ENCODE data around the gene NACAD.
A peak's percentile ranks its signal among the peaks of the same experiment; 100 is the strongest.

The NACAD gene

DNA sequence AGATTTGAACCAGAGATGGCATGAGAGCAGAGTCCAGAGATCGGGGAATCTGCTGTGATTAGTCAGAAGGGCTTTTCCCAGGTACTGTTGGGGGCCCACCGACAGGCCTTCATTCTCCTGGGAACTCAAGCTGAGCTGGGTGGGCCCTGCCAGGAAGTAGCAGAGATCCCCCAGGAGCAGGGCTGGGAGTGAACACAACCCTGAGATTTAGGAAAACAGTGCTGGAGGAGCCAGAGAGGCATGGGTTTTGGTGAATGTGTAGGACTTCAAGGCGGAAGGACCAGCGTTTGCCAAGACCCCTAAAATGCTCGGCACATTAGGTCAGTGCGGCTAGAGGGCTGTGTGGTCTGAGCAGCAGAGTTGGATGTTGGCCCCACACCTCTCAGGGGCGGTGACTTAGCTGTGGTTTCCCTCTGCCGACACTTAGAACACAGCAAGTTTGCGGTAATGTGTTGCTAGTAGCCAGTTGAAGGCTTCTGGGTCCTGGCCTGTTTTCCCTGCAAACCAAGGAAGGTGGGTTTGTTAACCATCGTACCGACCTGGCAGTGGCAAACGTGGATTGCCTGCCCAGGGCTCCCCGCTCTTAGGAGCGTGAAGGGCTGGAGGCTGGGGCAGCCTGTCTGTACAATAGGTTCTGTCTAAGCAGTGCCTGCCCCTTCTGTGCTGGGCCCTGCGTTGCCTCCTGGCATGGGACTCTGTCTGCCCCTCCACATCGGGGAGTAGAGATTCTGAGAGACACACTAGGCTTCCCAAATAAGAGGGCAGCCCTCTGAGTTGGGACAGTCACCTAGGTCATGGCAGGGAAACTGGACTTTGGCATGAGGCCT lies 14.0 kb downstream of the NACAD start:
- peaks cover 7% of the 10 kb centered on the region for H3K79me1 ChIP-seq (ENCODE audit: low read depth, low read length)
- no peak overlapping the region for H3K4me2 ChIP-seq (ENCODE audit: insufficient read depth, low read length, poor library complexity, severe bottlenecking)
- H3K23ac ChIP-seq (ENCODE audit: low read depth, low read length, poor library complexity), result no peak overlapping the region
- H3K4me3 ChIP-seq (ENCODE audit: low read length in 2 of 2), result no peak overlapping the region
- no peak overlapping the region for H2BK15ac ChIP-seq (ENCODE audit: low read length)
- no peak overlapping the region for H3K4ac ChIP-seq (ENCODE audit: low read length)
- peaks cover 0 to 2% of the 10 kb centered on the region in 2 donors for H3K9me3 ChIP-seq (replicated peaks in 1 of 2; ENCODE audit: control insufficient read depth in 2 of 2, insufficient read depth in 1 of 2, low read depth in 1 of 2, low read length in 2 of 2)
- peaks cover 44 to 80% of the 10 kb centered on the region in 2 donors for H3K36me3 ChIP-seq (replicated peaks in 1 of 2; ENCODE audit: control insufficient read depth in 2 of 2, insufficient read depth in 2 of 2, low read length in 2 of 2)
- H2BK5ac ChIP-seq (ENCODE audit: low read length), result no peak overlapping the region
- H2BK120ac ChIP-seq (ENCODE audit: low read depth, low read length), result no peak overlapping the region
- H3K9ac ChIP-seq (ENCODE audit: low read depth, low read length, poor library complexity), result peak overlapping the region; percentile 34
- no peak overlapping the region for H4K91ac ChIP-seq (ENCODE audit: low read depth, low read length, poor library complexity)
- no peak overlapping the region for H3K27ac ChIP-seq (replicated peaks; ENCODE audit: low read length)
- no peak overlapping the region for H3K14ac ChIP-seq (ENCODE audit: low read length)
- H2BK12ac ChIP-seq (ENCODE audit: low read length), result no peak overlapping the region
- H3K4me1 ChIP-seq (ENCODE audit: control insufficient read depth in 2 of 2, insufficient read depth in 1 of 2, low read depth in 1 of 2, low read length in 2 of 2), result no peaks in the 10 kb centered on the region
- no peak overlapping the region for H2AFZ ChIP-seq (ENCODE audit: low read length)
- no peak for DNase-seq (ENCODE audit: low spot score)
- H2AK5ac ChIP-seq (ENCODE audit: low read depth, low read length), result no peak overlapping the region
- H3K18ac ChIP-seq (ENCODE audit: low read length), result no peak overlapping the region
- WGBS, 2 donors (ENCODE audit: extremely low coverage in 2 of 2, insufficient read length in 2 of 2, insufficient replicate concordance in 1 of 2), result no CpG with 5 or more reads among the region's 16 CpGs
- H4K8ac ChIP-seq (ENCODE audit: low read depth, low read length), result no peak overlapping the region
- H3K27me3 ChIP-seq (ENCODE audit: control insufficient read depth in 3 of 3, insufficient read depth in 3 of 3, low read depth in 1 of 3, low read length in 3 of 3), result no peaks in the 10 kb centered on the region

DNA sequence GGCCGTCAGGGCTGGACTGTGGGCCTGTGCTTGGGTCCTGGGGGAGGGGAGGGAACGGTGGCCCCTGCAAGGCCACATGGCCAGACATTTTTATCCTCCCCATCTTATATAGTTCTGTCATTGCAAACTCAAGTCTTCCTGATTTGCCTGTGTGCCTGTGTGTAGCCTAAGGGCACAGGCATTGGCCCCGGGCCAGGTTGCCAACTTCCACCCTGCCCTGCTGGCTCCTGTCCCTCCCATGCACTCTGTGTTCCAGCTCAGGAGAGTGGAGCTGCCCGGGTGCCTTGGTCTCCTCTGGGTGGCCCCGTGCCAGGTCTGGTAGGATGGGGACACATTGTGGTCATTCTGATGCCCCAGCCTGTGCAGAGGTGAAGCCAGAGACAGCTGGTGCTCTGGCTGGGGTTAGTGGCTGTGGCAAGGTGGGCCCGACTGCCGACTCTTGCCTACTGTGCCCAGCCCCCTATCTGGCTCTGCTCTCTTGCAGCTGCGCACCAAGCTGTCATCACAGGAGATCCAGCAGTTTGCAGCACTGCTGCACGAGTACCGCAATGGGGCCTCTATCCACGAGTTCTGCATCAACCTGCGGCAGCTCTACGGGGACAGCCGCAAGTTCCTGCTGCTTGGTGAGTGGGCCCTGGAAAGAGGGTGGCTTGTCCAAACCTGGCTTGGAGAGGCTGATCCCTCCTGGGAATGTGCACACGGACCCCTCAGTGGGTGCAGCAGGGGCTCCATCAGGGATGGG lies 14.8 kb downstream of the NACAD start:
- H3K4me3 ChIP-seq (ENCODE audit: low read length in 2 of 2), result no peak overlapping the region
- peaks cover 0 to 2% of the 10 kb centered on the region in 2 donors for H3K9me3 ChIP-seq (replicated peaks in 1 of 2; ENCODE audit: control insufficient read depth in 2 of 2, insufficient read depth in 1 of 2, low read depth in 1 of 2, low read length in 2 of 2)
- H2AK5ac ChIP-seq (ENCODE audit: low read depth, low read length), result no peak overlapping the region
- DNase-seq (ENCODE audit: low spot score), result no peak
- no peak overlapping the region for H3K18ac ChIP-seq (ENCODE audit: low read length)
- H3K36me3 ChIP-seq (replicated peaks in 1 of 2; ENCODE audit: control insufficient read depth in 2 of 2, insufficient read depth in 2 of 2, low read length in 2 of 2), result peaks cover 49 to 88% of the 10 kb centered on the region in 2 donors
- H3K4me1 ChIP-seq (ENCODE audit: control insufficient read depth in 2 of 2, insufficient read depth in 1 of 2, low read depth in 1 of 2, low read length in 2 of 2), result no peaks in the 10 kb centered on the region
- H2AFZ ChIP-seq (ENCODE audit: low read length), result no peak overlapping the region
- H3K23ac ChIP-seq (ENCODE audit: low read depth, low read length, poor library complexity), result no peak overlapping the region
- peaks cover 7% of the 10 kb centered on the region for H3K79me1 ChIP-seq (ENCODE audit: low read depth, low read length)
- H2BK15ac ChIP-seq (ENCODE audit: low read length), result no peak overlapping the region
- no peak overlapping the region for H3K4me2 ChIP-seq (ENCODE audit: insufficient read depth, low read length, poor library complexity, severe bottlenecking)
- H3K14ac ChIP-seq (ENCODE audit: low read length), result no peak overlapping the region
- H3K9ac ChIP-seq (ENCODE audit: low read depth, low read length, poor library complexity), result no peak overlapping the region
- no peak overlapping the region for H2BK120ac ChIP-seq (ENCODE audit: low read depth, low read length)
- no peak overlapping the region for H4K8ac ChIP-seq (ENCODE audit: low read depth, low read length)
- no peak overlapping the region for H3K27ac ChIP-seq (replicated peaks; ENCODE audit: low read length)
- H4K91ac ChIP-seq (ENCODE audit: low read depth, low read length, poor library complexity), result no peak overlapping the region
- WGBS, 2 donors (ENCODE audit: extremely low coverage in 2 of 2, insufficient read length in 2 of 2, insufficient replicate concordance in 1 of 2), result no CpG with 5 or more reads among the region's 15 CpGs
- no peaks in the 10 kb centered on the region for H3K27me3 ChIP-seq (ENCODE audit: control insufficient read depth in 3 of 3, insufficient read depth in 3 of 3, low read depth in 1 of 3, low read length in 3 of 3)
- H2BK5ac ChIP-seq (ENCODE audit: low read length), result no peak overlapping the region
- H2BK12ac ChIP-seq (ENCODE audit: low read length), result no peak overlapping the region
- H3K4ac ChIP-seq (ENCODE audit: low read length), result no peak overlapping the region

GRCh38 chr7:45073031-45073785 lies 15.6 kb downstream of the NACAD start:
- peak overlapping the region; percentile 80 for H3K23ac ChIP-seq (ENCODE audit: low read depth, low read length, poor library complexity)
- no peak overlapping the region for H2BK15ac ChIP-seq (ENCODE audit: low read length)
- no peak overlapping the region for H3K4ac ChIP-seq (ENCODE audit: low read length)
- peaks cover 54 to 95% of the 10 kb centered on the region in 2 donors for H3K36me3 ChIP-seq (replicated peaks in 1 of 2; ENCODE audit: control insufficient read depth in 2 of 2, insufficient read depth in 2 of 2, low read length in 2 of 2)
- no peak overlapping the region for H3K14ac ChIP-seq (ENCODE audit: low read length)
- no CpG with 5 or more reads among the region's 17 CpGs for WGBS, 2 donors (ENCODE audit: extremely low coverage in 2 of 2, insufficient read length in 2 of 2, insufficient replicate concordance in 1 of 2)
- no peak for DNase-seq (ENCODE audit: low spot score)
- no peak overlapping the region for H3K4me2 ChIP-seq (ENCODE audit: insufficient read depth, low read length, poor library complexity, severe bottlenecking)
- no peak overlapping the region for H2AFZ ChIP-seq (ENCODE audit: low read length)
- peaks cover 7% of the 10 kb centered on the region for H3K79me1 ChIP-seq (ENCODE audit: low read depth, low read length)
- H2AK5ac ChIP-seq (ENCODE audit: low read depth, low read length), result no peak overlapping the region
- H4K91ac ChIP-seq (ENCODE audit: low read depth, low read length, poor library complexity), result no peak overlapping the region
- no peak overlapping the region for H2BK12ac ChIP-seq (ENCODE audit: low read length)
- H3K4me1 ChIP-seq (ENCODE audit: control insufficient read depth in 2 of 2, insufficient read depth in 1 of 2, low read depth in 1 of 2, low read length in 2 of 2), result no peaks in the 10 kb centered on the region
- H4K8ac ChIP-seq (ENCODE audit: low read depth, low read length), result no peak overlapping the region
- H3K9ac ChIP-seq (ENCODE audit: low read depth, low read length, poor library complexity), result peak overlapping the region; percentile 32
- H3K9me3 ChIP-seq (replicated peaks in 1 of 2; ENCODE audit: control insufficient read depth in 2 of 2, insufficient read depth in 1 of 2, low read depth in 1 of 2, low read length in 2 of 2), result peaks cover 0 to 2% of the 10 kb centered on the region in 2 donors
- H2BK5ac ChIP-seq (ENCODE audit: low read length), result peak overlapping the region; percentile 77
- no peak overlapping the region for H3K18ac ChIP-seq (ENCODE audit: low read length)
- H3K4me3 ChIP-seq (ENCODE audit: low read length in 2 of 2), result no peak overlapping the region
- no peaks in the 10 kb centered on the region for H3K27me3 ChIP-seq (ENCODE audit: control insufficient read depth in 3 of 3, insufficient read depth in 3 of 3, low read depth in 1 of 3, low read length in 3 of 3)
- H3K27ac ChIP-seq (replicated peaks; ENCODE audit: low read length), result no peak overlapping the region
- peak overlapping the region; percentile 18 for H2BK120ac ChIP-seq (ENCODE audit: low read depth, low read length)

Data from neuronal stem cell (in vitro differentiated cells).